Measurements from ENCODE around the gene TBX4. TPM values are rescaled to one million over a fixed set of nuclear protein-coding genes. Genes with fewer than 3 reads are reported as not detected.
"Not testable (repeated sequence)": the region's sequence is repeated elsewhere in the genome, so short reads cannot be mapped to it uniquely, and the experiment has no call there.

The TBX4 gene
- total RNA-seq, 4 donors from 2014 or later = not detected

- Histone ChIP-seq H3K36me3 (no peaks in the 10 kb centered on the region), H3K4me1 (no peaks in the 10 kb centered on the region), H3K27ac (no peak overlapping the region), H3K27me3 (peaks cover 0 to 5% (median 0%) of the 10 kb centered on the region in 3 donors), H3K4me3 (no peak overlapping the region), H3K9me3 (no peaks in the 10 kb centered on the region)
- DNase-seq (no peak), ATAC-seq (no peak)
- intact Hi-C loops (cut with DNase I; ENCODE audit: low total_unique reads) (no loop called here), in situ Hi-C loops (cut with MboI; ENCODE audit: low sequenced_read_pairs in 4 of 4) (no loop called here)
- TF ChIP-seq, protein P1, sequence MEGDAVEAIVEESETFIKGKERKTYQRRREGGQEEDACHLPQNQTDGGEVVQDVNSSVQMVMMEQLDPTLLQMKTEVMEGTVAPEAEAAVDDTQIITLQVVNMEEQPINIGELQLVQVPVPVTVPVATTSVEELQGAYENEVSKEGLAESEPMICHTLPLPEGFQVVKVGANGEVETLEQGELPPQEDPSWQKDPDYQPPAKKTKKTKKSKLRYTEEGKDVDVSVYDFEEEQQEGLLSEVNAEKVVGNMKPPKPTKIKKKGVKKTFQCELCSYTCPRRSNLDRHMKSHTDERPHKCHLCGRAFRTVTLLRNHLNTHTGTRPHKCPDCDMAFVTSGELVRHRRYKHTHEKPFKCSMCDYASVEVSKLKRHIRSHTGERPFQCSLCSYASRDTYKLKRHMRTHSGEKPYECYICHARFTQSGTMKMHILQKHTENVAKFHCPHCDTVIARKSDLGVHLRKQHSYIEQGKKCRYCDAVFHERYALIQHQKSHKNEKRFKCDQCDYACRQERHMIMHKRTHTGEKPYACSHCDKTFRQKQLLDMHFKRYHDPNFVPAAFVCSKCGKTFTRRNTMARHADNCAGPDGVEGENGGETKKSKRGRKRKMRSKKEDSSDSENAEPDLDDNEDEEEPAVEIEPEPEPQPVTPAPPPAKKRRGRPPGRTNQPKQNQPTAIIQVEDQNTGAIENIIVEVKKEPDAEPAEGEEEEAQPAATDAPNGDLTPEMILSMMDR (IDR thresholded peaks at IDR 0.05 in 4 of 5, conservative IDR thresholded peaks at IDR 0.05 in 1 of 5) = no peak
- TF ChIP-seq POLR2A (IDR thresholded peaks at IDR 0.05) = no peak
Observed at GRCh38 chr17:61519754-61520440, 67.7 kb downstream of the TBX4 start.

- TF ChIP-seq, protein P1 (IDR thresholded peaks at IDR 0.05 in 4 of 5, conservative IDR thresholded peaks at IDR 0.05 in 1 of 5) = no peak
- no peak for TF ChIP-seq POLR2A (IDR thresholded peaks at IDR 0.05)
- no peaks in the 10 kb centered on the region for H3K36me3 ChIP-seq
- no peak overlapping the region for H3K4me3 ChIP-seq
- in situ Hi-C loops (cut with MboI; ENCODE audit: low sequenced_read_pairs in 4 of 4) = no loop called here
- H3K4me1 ChIP-seq = no peaks in the 10 kb centered on the region
- no peak overlapping the region for H3K27ac ChIP-seq
- no peaks in the 10 kb centered on the region for H3K9me3 ChIP-seq
- no peak for DNase-seq
- peaks cover 0 to 5% (median 0%) of the 10 kb centered on the region in 3 donors for H3K27me3 ChIP-seq
- ATAC-seq = no peak
- intact Hi-C loops (cut with DNase I; ENCODE audit: low total_unique reads) = no loop called here
Observed at GRCh38 chr17:61520897-61521296, 68.7 kb downstream of the TBX4 start.

DNA sequence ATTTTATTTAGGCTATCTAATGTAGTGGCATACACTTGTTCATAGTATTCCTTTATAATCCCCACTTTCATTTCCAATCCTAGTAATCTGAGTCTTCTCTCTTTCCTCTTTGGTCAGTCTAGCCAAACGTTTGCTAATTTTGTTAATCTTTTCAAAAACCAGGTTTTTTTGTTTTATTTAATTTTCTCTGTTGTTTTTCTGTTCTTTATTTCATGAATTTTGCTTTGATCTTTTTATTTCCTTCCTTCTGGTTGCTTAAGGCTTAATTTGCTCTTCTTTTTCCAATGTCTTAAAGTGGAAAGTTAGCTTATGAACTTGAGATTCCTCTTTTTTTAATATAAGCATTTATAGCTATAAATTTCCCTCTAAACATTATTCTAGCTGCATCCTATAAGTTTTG lies 69.9 kb downstream of the TBX4 start:
- TF ChIP-seq, protein P1 (IDR thresholded peaks at IDR 0.05 in 4 of 5, conservative IDR thresholded peaks at IDR 0.05 in 1 of 5) = no peak
- TF ChIP-seq POLR2A (IDR thresholded peaks at IDR 0.05) = no peak
- in situ Hi-C loops (cut with MboI; ENCODE audit: low sequenced_read_pairs in 4 of 4) (no loop called here), intact Hi-C loops (cut with DNase I; ENCODE audit: low total_unique reads) (no loop called here)
- no peak for ATAC-seq
- peaks cover 0 to 5% (median 0%) of the 10 kb centered on the region in 3 donors for H3K27me3 ChIP-seq
- DNase-seq = no peak
- H3K4me1 ChIP-seq = no peaks in the 10 kb centered on the region
- H3K9me3 ChIP-seq = no peaks in the 10 kb centered on the region
- H3K4me3 ChIP-seq = no peak overlapping the region
- H3K27ac ChIP-seq = no peak overlapping the region
- no peaks in the 10 kb centered on the region for H3K36me3 ChIP-seq

- intact Hi-C loops (cut with DNase I; ENCODE audit: low total_unique reads) (no loop called here), in situ Hi-C loops (cut with MboI; ENCODE audit: low sequenced_read_pairs in 4 of 4) (no loop called here)
- peaks cover 0 to 5% (median 0%) of the 10 kb centered on the region in 3 donors for H3K27me3 ChIP-seq
- no peak for DNase-seq
- H3K4me1 ChIP-seq = no peaks in the 10 kb centered on the region
- H3K27ac ChIP-seq = no peak overlapping the region
- no peak for ATAC-seq
- no peak overlapping the region for H3K4me3 ChIP-seq
- no peak for TF ChIP-seq POLR2A (IDR thresholded peaks at IDR 0.05)
- TF ChIP-seq, protein P1 (IDR thresholded peaks at IDR 0.05 in 4 of 5, conservative IDR thresholded peaks at IDR 0.05 in 1 of 5) = no peak
- no peaks in the 10 kb centered on the region for H3K36me3 ChIP-seq
- no peaks in the 10 kb centered on the region for H3K9me3 ChIP-seq
Observed at GRCh38 chr17:61524319-61524718, 72.1 kb downstream of the TBX4 start.

DNA sequence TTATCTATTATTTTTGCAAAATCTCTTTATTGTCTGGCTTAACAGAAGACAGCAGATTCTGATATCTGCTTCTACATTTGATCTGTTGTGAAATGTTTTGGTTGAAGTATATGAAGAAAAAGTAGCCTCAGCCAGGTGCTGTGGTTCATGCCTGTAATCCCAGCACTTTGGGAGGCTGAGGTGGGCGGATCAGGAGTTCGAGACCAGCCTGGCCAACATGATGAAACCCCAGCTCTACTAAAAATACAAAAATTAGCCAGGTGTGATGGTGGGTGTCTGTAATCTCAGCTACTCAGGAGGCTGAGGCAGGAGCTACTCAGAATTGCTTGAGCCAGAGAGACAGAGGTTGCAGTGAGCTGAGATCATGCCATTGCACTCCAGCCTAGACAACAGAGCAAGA lies 75.2 kb downstream of the TBX4 start:
- in situ Hi-C loops (cut with MboI; ENCODE audit: low sequenced_read_pairs in 4 of 4); intact Hi-C loops (cut with DNase I; ENCODE audit: low total_unique reads); H3K27ac ChIP-seq; H3K27me3 ChIP-seq; H3K4me1 ChIP-seq; H3K4me3 ChIP-seq; DNase-seq; H3K36me3 ChIP-seq; ATAC-seq; H3K9me3 ChIP-seq: not testable (repeated sequence)

All from gastrocnemius medialis (tissue), 4 donors.